SU-DHL-6 (cell line): ENCODE data around the gene TULP4.
"Not testable (repeated sequence)": the region's sequence is repeated elsewhere in the genome, so short reads cannot be mapped to it uniquely, and the experiment has no call there.

ENCODE experiments used
- H2AFZ ChIP-seq: fragments of 200-600 bp; sonication (generic); 2 replicates; pipeline ENCODE4 v1.6.1; 2014; ENCODE audit warnings: low read depth, mild to moderate bottlenecking, moderate library complexity, mixed read lengths, antibody characterized with exemption, low read length; ENCODE audit not compliant: severe bottlenecking
- H3F3A ChIP-seq: fragments of 200-600 bp; shearing (Covaris generic); 2 replicates; pipeline ENCODE4 v1.6.0; 2016; ENCODE audit warnings: antibody characterized with exemption, mild to moderate bottlenecking; ENCODE audit not compliant: insufficient read depth
- H3K27ac ChIP-seq: fragments of 200-600 bp; sonication (generic); 2 replicates; pipeline ENCODE4 v1.5.1; 2016; ENCODE audit warnings: low read depth, mild to moderate bottlenecking, low read length, moderate library complexity, mixed read lengths
- H3K27me3 ChIP-seq: fragments of 200-600 bp; sonication (generic), shearing (Covaris generic); 2 replicates; pipeline ENCODE4 v1.6.0; 2014; ENCODE audit warnings: mild to moderate bottlenecking, low read length
- H3K36me3 ChIP-seq: fragments of 200-600 bp; sonication (generic); 2 replicates; pipeline ENCODE4 v1.6.1; 2014; ENCODE audit warnings: mild to moderate bottlenecking, low read length, mixed read lengths
- H3K4me2 ChIP-seq: fragments of 300-600, 200-600 bp; shearing (Covaris generic), sonication (generic); 2 replicates; pipeline ENCODE4 v1.6.0; 2014; ENCODE audit warnings: low read length, low read depth, mild to moderate bottlenecking; ENCODE audit not compliant: poor library complexity, severe bottlenecking
- H3K4me3 ChIP-seq: fragments of 200-600 bp; sonication (generic); 2 replicates; pipeline ENCODE4 v1.5.1; 2014; ENCODE audit warnings: antibody characterized with exemption, low read length, mild to moderate bottlenecking, mixed read lengths; ENCODE audit not compliant: insufficient read depth, poor library complexity, severe bottlenecking
- H3K79me2 ChIP-seq: fragments of 200-600 bp; sonication (generic); 2 replicates; pipeline ENCODE4 v1.6.1; 2014; ENCODE audit warnings: mild to moderate bottlenecking, low read length, moderate library complexity; ENCODE audit not compliant: insufficient read depth
- H3K9ac ChIP-seq: fragments of 200-600 bp; sonication (generic); 2 replicates; pipeline ENCODE4 v1.7.0; 2014; ENCODE audit warnings: mild to moderate bottlenecking, low read length
- H3K9me2 ChIP-seq: fragments of 200-600 bp; sonication (generic); replicated peaks from 2 replicates; pipeline ENCODE4 v1.6.1; 2014; ENCODE audit warnings: low read length; ENCODE audit not compliant: insufficient read depth
- H3K9me3 ChIP-seq: fragments of 200-600 bp; sonication (generic); 2 replicates; pipeline ENCODE4 v1.6.1; 2014; ENCODE audit warnings: low read length, mixed read lengths; ENCODE audit not compliant: insufficient read depth
- H4K20me1 ChIP-seq: fragments of 200-600 bp; sonication (generic); 2 replicates; pipeline ENCODE4 v1.6.1; 2014; ENCODE audit warnings: low read depth, mild to moderate bottlenecking, antibody characterized with exemption, low read length, moderate library complexity, mixed read lengths
- EZH2phosphoT487 ChIP-seq: fragments of 200-600 bp; sonication (generic), shearing (Covaris generic); conservative IDR thresholded peaks from 2 replicates; pipeline ENCODE4 v1.6.1; 2018; ENCODE audit warnings: mild to moderate bottlenecking, antibody characterized with exemption, low read length, moderate library complexity, mixed read lengths
- TF ChIP-seq, protein P1 (sequence below): fragments of 200-600 bp; sonication (generic); IDR thresholded peaks from one replicate; pipeline ENCODE4 v1.5.1; 2017; ENCODE audit warnings: antibody characterized with exemption, mild to moderate bottlenecking, low read length, moderate library complexity; ENCODE audit not compliant: insufficient read depth, poor library complexity, severe bottlenecking

The TULP4 gene

DNA sequence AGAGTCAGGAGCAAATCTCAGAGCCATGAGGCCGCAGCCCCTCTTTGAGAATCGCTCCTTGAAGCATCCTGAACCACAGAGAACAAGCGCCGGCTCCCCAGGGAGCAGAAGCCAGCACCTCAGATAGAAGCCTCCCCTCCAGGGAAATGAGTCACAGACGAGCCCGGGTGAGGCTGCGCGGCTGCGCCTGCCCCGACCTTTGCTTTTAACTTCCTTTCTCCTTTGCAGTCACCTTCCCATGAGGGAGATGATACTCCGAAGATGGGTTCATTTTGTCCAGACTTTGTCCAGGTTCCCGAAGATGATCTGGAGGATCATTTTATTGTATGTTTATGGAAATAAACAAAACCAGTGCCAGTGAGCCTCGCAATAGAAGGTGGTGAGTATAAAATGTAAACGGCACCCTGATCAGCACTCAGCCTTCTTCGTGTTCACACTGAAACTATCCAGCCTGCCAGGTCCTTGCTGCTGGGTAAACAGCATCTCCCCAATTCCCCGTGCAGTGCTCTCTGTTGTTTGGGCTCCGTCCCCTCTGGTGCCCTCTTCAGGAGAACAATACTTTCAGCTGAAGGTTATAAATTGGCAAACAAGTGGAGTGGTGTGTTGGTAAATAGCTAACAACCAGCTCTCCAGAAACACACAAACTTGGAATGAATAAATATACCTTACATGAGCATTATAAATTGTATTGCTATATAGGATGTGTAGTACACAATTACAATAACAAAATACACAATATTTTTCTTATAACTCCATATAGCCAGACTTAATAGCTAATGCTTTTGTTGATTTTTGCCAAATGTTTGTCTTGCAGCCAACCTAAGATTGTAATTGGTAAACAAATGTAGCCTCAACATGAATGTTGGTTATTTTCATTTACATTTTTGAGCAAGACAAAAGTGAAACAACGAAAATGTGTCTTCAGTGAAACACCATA is 206.2 kb downstream of the TULP4 start:
- no peak for TF ChIP-seq EZH2phosphoT487
- TF ChIP-seq, protein P1, sequence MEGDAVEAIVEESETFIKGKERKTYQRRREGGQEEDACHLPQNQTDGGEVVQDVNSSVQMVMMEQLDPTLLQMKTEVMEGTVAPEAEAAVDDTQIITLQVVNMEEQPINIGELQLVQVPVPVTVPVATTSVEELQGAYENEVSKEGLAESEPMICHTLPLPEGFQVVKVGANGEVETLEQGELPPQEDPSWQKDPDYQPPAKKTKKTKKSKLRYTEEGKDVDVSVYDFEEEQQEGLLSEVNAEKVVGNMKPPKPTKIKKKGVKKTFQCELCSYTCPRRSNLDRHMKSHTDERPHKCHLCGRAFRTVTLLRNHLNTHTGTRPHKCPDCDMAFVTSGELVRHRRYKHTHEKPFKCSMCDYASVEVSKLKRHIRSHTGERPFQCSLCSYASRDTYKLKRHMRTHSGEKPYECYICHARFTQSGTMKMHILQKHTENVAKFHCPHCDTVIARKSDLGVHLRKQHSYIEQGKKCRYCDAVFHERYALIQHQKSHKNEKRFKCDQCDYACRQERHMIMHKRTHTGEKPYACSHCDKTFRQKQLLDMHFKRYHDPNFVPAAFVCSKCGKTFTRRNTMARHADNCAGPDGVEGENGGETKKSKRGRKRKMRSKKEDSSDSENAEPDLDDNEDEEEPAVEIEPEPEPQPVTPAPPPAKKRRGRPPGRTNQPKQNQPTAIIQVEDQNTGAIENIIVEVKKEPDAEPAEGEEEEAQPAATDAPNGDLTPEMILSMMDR = peak; percentile 72
- Histone ChIP-seq H3K36me3 (no peaks in the 10 kb centered on the region), H2AFZ (no peak overlapping the region), H3K79me2 (no peaks in the 10 kb centered on the region), H3K27me3 (no peaks in the 10 kb centered on the region), H3K9ac (peak overlapping the region; percentile 2; the same call in 1 of the 2 replicates), H3K9me3 (no peaks in the 10 kb centered on the region), H3F3A (no peaks in the 10 kb centered on the region), H3K9me2 (no peaks in the 10 kb centered on the region), H3K4me2 (peak overlapping the region; percentile 37), H4K20me1 (no peaks in the 10 kb centered on the region), H3K4me3 (no peak overlapping the region), H3K27ac (no peak overlapping the region)

DNA sequence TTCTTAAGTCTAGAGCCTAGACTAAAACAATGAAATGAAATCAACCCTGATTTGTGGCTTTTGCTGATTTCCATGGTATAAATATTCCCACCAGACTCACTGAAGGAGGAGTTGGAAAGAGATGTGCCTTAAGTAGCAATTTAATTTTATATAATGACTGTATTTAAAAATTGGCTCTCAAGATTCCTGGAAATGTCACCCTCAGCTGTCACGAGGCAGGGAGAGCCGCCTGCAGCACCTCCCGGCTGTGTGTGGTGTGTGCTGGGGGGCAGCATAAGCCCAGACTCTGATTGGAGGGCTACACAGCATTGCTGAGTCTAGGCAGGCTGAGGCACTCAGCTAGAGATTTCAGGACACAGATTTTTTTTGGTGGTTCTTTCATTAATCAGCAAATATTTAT is 207.0 kb downstream of the TULP4 start:
- Histone ChIP-seq H3K79me2 (no peaks in the 10 kb centered on the region), H3K9me3 (no peaks in the 10 kb centered on the region), H3K27ac (no peak overlapping the region), H3K9ac (no peak overlapping the region), H2AFZ (no peak overlapping the region), H3K4me2 (no peak overlapping the region), H3K4me3 (no peak overlapping the region), H3K36me3 (no peaks in the 10 kb centered on the region), H3F3A (no peaks in the 10 kb centered on the region), H3K9me2 (no peaks in the 10 kb centered on the region), H3K27me3 (no peaks in the 10 kb centered on the region), H4K20me1 (no peaks in the 10 kb centered on the region)
- no peak for TF ChIP-seq EZH2phosphoT487
- TF ChIP-seq, protein P1 = no peak

DNA sequence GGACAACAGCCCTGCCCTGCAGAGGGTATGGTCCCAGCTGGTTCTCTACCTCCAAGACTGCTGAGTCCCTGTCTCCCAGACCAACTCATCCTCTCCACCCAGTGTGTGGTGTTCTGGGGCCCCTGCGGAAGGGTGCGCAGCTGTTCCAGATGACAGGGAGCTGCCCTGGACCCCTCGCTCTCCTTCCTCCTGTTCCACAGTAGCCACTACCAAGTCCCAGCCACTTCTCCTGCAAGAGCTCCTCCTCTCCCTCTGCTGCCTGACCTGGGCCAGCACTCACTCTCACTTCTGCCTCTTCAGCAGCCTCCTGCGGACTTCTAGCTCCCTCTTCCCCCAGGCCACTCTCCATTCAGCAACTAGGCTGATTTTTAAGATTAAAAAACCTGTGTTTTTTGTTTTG is 207.5 kb downstream of the TULP4 start:
- H3K4me2 ChIP-seq = no peak overlapping the region
- no peaks in the 10 kb centered on the region for H3K27me3 ChIP-seq

DNA sequence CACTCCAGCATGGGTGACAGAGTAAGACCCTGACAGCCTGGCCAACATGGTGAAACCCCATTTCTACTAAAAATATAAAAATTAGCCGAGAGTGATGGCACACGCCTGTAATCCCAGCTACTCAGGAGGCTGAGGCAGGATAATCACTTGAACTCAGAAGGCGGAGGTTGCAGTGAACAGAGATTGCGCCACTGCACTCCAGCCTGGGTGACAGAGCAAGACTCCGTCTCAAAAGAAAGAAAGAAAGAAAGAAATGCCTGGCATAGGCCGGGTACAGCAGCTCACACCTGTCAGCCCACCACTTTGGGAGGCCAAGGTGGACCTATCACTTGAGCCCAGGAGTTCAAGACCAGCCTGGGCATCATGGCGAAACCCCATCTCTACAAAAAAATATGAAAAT is 208.7 kb downstream of the TULP4 start:
- H4K20me1 ChIP-seq = not testable (repeated sequence)

More for the DNA sequence above, 207.5 kb downstream of the TULP4 start:
- Histone ChIP-seq H3K9me2 (no peaks in the 10 kb centered on the region), H2AFZ (no peak overlapping the region), H4K20me1 (no peaks in the 10 kb centered on the region), H3K36me3 (no peaks in the 10 kb centered on the region), H3F3A (no peaks in the 10 kb centered on the region), H3K9me3 (no peaks in the 10 kb centered on the region), H3K9ac (no peak overlapping the region), H3K79me2 (no peaks in the 10 kb centered on the region), H3K4me3 (no peak overlapping the region), H3K27ac (no peak overlapping the region)
- TF ChIP-seq, protein P1 = no peak
- no peak for TF ChIP-seq EZH2phosphoT487

More for the DNA sequence above, 208.7 kb downstream of the TULP4 start:
- not testable (repeated sequence) for H3K9me3 ChIP-seq, H3K9me2 ChIP-seq, H3K9ac ChIP-seq, H3F3A ChIP-seq, H3K79me2 ChIP-seq, H2AFZ ChIP-seq, H3K4me2 ChIP-seq, H3K27ac ChIP-seq, H3K36me3 ChIP-seq, H3K4me3 ChIP-seq, H3K27me3 ChIP-seq
